Stimulated activated effector memory CD8-positive, alpha-beta T cell treated with anti-CD3 and anti-CD28 coated beads, Interleukin-12 subunit alpha, Interleukin-12 subunit beta, amount 100 ng/mL, for 72 hours (primary cell): ENCODE data around the gene CPNE1.

Experiments used
- ATAC-seq: fragments of 150-1000 bp; cut with Tn5 transposase; 2 replicates; pipeline ENCODE4 v1.10.0; 2021
- DNase-seq, 2 donors: peaks; one replicate each; pipeline ENCODE4 v3.0.0; 2021 to 2022; ENCODE audit warnings: low spot score in 2 of 2
- H3K27ac Mint-ChIP-seq: one replicate; pipeline ENCODE4 v1.8.0; 2022; ENCODE audit warnings: mild to moderate bottlenecking, mixed read lengths
- H3K36me3 Mint-ChIP-seq: one replicate; pipeline ENCODE4 v1.8.0; 2022; ENCODE audit warnings: mild to moderate bottlenecking, mixed read lengths
- H3K4me1 Mint-ChIP-seq: one replicate; pipeline ENCODE4 v1.8.0; 2022; ENCODE audit warnings: mixed read lengths
- H3K4me3 Mint-ChIP-seq: one replicate; pipeline ENCODE4 v1.8.0; 2022; ENCODE audit warnings: mild to moderate bottlenecking, mixed read lengths
- H3K9me3 Mint-ChIP-seq: one replicate; pipeline ENCODE4 v1.8.0; 2022; ENCODE audit warnings: mixed read lengths

Gene CPNE1

GRCh38 chr20:35669681-35670080 is 5.0 kb upstream of the CPNE1 start:
- DNase-seq = no peak
- Mint-ChIP-seq H3K4me3 (no peak overlapping the region), H3K27ac (no peak overlapping the region), H3K9me3 (no peaks in the 10 kb centered on the region), H3K36me3 (peaks cover 45% of the 10 kb centered on the region), H3K4me1 (peaks cover 5% of the 10 kb centered on the region)
- ATAC-seq = no peak

- ATAC-seq = no peak
- H3K27ac Mint-ChIP-seq = no peak overlapping the region
- DNase-seq = no peak
- no peak overlapping the region for H3K4me3 Mint-ChIP-seq
- peaks cover 48% of the 10 kb centered on the region for H3K36me3 Mint-ChIP-seq
- peaks cover 8% of the 10 kb centered on the region for H3K4me1 Mint-ChIP-seq
- H3K9me3 Mint-ChIP-seq = no peaks in the 10 kb centered on the region
These were observed 4.5 kb upstream of the CPNE1 start for GRCh38 chr20:35669221-35669620.

- DNase-seq = no peak
- H3K4me1 Mint-ChIP-seq = peaks cover 40% of the 10 kb centered on the region
- peak overlapping the region; percentile 95 for H3K4me3 Mint-ChIP-seq
- ATAC-seq = no peak
- no peak overlapping the region for H3K27ac Mint-ChIP-seq
- peaks cover 43% of the 10 kb centered on the region for H3K36me3 Mint-ChIP-seq
- no peaks in the 10 kb centered on the region for H3K9me3 Mint-ChIP-seq
These were observed 1.2 kb upstream of the CPNE1 start for GRCh38 chr20:35665949-35666288.

GRCh38 chr20:35663516-35664465 is 909 bp downstream of the CPNE1 start:
- Mint-ChIP-seq H3K4me1 (peaks cover 61% of the 10 kb centered on the region), H3K4me3 (peak overlapping the region; percentile 95), H3K9me3 (no peaks in the 10 kb centered on the region), H3K27ac (peak overlapping the region; percentile 99), H3K36me3 (peaks cover 57% of the 10 kb centered on the region)
- DNase-seq (peak; percentile 17 to 80), ATAC-seq (peak; percentile 54)

- H3K4me1 Mint-ChIP-seq = peaks cover 65% of the 10 kb centered on the region
- H3K4me3 Mint-ChIP-seq = peak overlapping the region; percentile 95
- DNase-seq (no peak), ATAC-seq (peak; percentile 14)
- no peaks in the 10 kb centered on the region for H3K9me3 Mint-ChIP-seq
- peaks cover 66% of the 10 kb centered on the region for H3K36me3 Mint-ChIP-seq
- H3K27ac Mint-ChIP-seq = peak overlapping the region; percentile 99
These were observed 2.1 kb downstream of the CPNE1 start for GRCh38 chr20:35662551-35662950.

GRCh38 chr20:35661908-35662307 is 2.8 kb downstream of the CPNE1 start:
- DNase-seq = no peak
- Mint-ChIP-seq H3K4me3 (peak overlapping the region; percentile 95), H3K4me1 (peaks cover 72% of the 10 kb centered on the region), H3K9me3 (no peaks in the 10 kb centered on the region), H3K36me3 (peaks cover 66% of the 10 kb centered on the region), H3K27ac (peak overlapping the region; percentile 99)
- no peak for ATAC-seq

- Mint-ChIP-seq H3K36me3 (peaks cover 66% of the 10 kb centered on the region), H3K27ac (peak overlapping the region; percentile 99), H3K9me3 (no peaks in the 10 kb centered on the region), H3K4me1 (peaks cover 74% of the 10 kb centered on the region), H3K4me3 (peak overlapping the region; percentile 95)
- DNase-seq (no peak), ATAC-seq (no peak)
These were observed 3.6 kb downstream of the CPNE1 start for GRCh38 chr20:35661053-35661452.

GRCh38 chr20:35660122-35660937 is 4.4 kb downstream of the CPNE1 start:
- Mint-ChIP-seq H3K27ac (peak overlapping the region; percentile 99), H3K36me3 (peaks cover 66% of the 10 kb centered on the region), H3K4me1 (peaks cover 74% of the 10 kb centered on the region), H3K9me3 (no peaks in the 10 kb centered on the region), H3K4me3 (peak overlapping the region; percentile 95)
- DNase-seq (peak in 1 of 2 donors; percentile 56), ATAC-seq (peak; percentile 48)

GRCh38 chr20:35657271-35657670 is 7.4 kb downstream of the CPNE1 start:
- Mint-ChIP-seq H3K27ac (peak overlapping the region; percentile 63), H3K4me3 (peak overlapping the region; percentile 25), H3K4me1 (peaks cover 46% of the 10 kb centered on the region), H3K9me3 (no peaks in the 10 kb centered on the region), H3K36me3 (peaks cover 42% of the 10 kb centered on the region)
- ATAC-seq (no peak), DNase-seq (no peak)

- Mint-ChIP-seq H3K4me3 (no peak overlapping the region), H3K27ac (no peak overlapping the region), H3K36me3 (peaks cover 15% of the 10 kb centered on the region), H3K4me1 (peaks cover 37% of the 10 kb centered on the region), H3K9me3 (no peaks in the 10 kb centered on the region)
- no peak for DNase-seq
- ATAC-seq = no peak
These were observed 10.3 kb downstream of the CPNE1 start for GRCh38 chr20:35654415-35654814.

GRCh38 chr20:35653893-35654292 is 10.8 kb downstream of the CPNE1 start:
- H3K4me3 Mint-ChIP-seq = no peak overlapping the region
- no peak for ATAC-seq
- no peak overlapping the region for H3K27ac Mint-ChIP-seq
- H3K9me3 Mint-ChIP-seq = no peaks in the 10 kb centered on the region
- peaks cover 10% of the 10 kb centered on the region for H3K36me3 Mint-ChIP-seq
- DNase-seq = no peak
- H3K4me1 Mint-ChIP-seq = peaks cover 33% of the 10 kb centered on the region

- ATAC-seq = no peak
- Mint-ChIP-seq H3K27ac (no peak overlapping the region), H3K4me3 (no peak overlapping the region), H3K36me3 (peaks cover 5% of the 10 kb centered on the region), H3K4me1 (peaks cover 32% of the 10 kb centered on the region), H3K9me3 (no peaks in the 10 kb centered on the region)
- DNase-seq = no peak
These were observed 11.3 kb downstream of the CPNE1 start for GRCh38 chr20:35653430-35653734.

GRCh38 chr20:35652641-35653429 is 11.9 kb downstream of the CPNE1 start:
- no peak for ATAC-seq
- no peaks in the 10 kb centered on the region for H3K36me3 Mint-ChIP-seq
- H3K4me1 Mint-ChIP-seq = peaks cover 37% of the 10 kb centered on the region
- H3K4me3 Mint-ChIP-seq = no peak overlapping the region
- no peak overlapping the region for H3K27ac Mint-ChIP-seq
- H3K9me3 Mint-ChIP-seq = no peaks in the 10 kb centered on the region
- no peak for DNase-seq

GRCh38 chr20:35651958-35652357 is 12.7 kb downstream of the CPNE1 start:
- H3K4me1 Mint-ChIP-seq = peaks cover 30% of the 10 kb centered on the region
- DNase-seq (no peak), ATAC-seq (no peak)
- peaks cover 1% of the 10 kb centered on the region for H3K36me3 Mint-ChIP-seq
- no peak overlapping the region for H3K4me3 Mint-ChIP-seq
- no peaks in the 10 kb centered on the region for H3K9me3 Mint-ChIP-seq
- H3K27ac Mint-ChIP-seq = no peak overlapping the region

GRCh38 chr20:35650632-35651031 is 14.1 kb downstream of the CPNE1 start:
- Mint-ChIP-seq H3K4me1 (peaks cover 36% of the 10 kb centered on the region), H3K27ac (peak overlapping the region; percentile 14), H3K36me3 (peaks cover 10% of the 10 kb centered on the region), H3K9me3 (no peaks in the 10 kb centered on the region), H3K4me3 (no peak overlapping the region)
- DNase-seq (no peak), ATAC-seq (no peak)
